Astrocyte of the hippocampus (primary cell): ENCODE results near the gene SCGB3A1.
A peak's percentile ranks its signal among the peaks of the same experiment; 100 is the strongest.

Experiments
- DNase-seq: peaks from one replicate; pipeline ENCODE4 v3.0.0; 2011; ENCODE audit warnings: low read depth, low spot score

The SCGB3A1 gene

DNA sequence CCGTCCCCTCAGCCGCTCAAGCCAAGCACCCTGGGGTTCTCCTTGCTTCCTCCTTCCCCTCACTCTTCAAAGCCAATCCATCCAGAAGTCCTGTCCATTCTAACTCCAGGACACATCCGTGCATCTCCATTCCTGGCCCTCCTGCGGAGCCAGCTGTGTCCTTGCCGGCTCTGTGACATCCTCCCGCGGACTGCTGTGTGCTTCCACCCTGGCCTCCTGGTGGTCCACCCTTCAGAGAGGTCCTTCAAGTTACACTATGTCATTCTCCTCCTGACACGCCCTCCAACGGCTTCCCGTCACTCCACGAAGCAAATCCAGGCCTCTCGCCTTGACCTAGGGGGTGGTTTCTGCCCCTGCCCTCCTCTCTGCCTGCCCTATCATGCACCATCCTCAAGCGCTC lies 13.0 kb upstream of the SCGB3A1 start:
- DNase-seq, result no peak

DNA sequence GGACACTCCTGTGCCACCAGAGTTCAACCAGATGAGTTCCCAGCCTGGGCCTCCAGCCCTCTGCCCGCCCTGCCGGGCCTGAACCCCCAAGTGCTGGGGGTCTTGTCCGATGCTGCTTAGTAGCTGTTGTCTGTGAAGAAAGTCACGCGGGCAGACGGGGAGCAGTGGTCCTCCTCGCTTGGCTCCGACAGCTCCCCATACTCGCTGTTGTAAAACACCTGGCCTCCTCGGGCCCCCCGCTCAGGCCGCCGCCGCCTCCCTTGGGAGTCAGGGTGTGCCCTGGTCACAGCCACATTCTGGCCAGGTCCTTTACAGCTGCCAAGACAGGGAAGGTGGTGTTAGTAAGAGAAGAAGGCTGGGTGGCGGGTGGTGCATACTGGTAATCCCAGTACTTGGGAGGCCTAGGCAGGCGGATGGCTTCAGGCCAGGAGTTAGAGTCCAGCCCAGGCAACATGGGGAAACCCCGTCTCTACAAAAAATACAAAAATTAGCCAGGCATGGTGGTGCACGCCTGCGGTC lies 11.8 kb upstream of the SCGB3A1 start:
- no peak for DNase-seq

- DNase-seq, result no peak
Measured at GRCh38 chr5:180602481-180603075, 11.3 kb upstream of the SCGB3A1 start.

DNA sequence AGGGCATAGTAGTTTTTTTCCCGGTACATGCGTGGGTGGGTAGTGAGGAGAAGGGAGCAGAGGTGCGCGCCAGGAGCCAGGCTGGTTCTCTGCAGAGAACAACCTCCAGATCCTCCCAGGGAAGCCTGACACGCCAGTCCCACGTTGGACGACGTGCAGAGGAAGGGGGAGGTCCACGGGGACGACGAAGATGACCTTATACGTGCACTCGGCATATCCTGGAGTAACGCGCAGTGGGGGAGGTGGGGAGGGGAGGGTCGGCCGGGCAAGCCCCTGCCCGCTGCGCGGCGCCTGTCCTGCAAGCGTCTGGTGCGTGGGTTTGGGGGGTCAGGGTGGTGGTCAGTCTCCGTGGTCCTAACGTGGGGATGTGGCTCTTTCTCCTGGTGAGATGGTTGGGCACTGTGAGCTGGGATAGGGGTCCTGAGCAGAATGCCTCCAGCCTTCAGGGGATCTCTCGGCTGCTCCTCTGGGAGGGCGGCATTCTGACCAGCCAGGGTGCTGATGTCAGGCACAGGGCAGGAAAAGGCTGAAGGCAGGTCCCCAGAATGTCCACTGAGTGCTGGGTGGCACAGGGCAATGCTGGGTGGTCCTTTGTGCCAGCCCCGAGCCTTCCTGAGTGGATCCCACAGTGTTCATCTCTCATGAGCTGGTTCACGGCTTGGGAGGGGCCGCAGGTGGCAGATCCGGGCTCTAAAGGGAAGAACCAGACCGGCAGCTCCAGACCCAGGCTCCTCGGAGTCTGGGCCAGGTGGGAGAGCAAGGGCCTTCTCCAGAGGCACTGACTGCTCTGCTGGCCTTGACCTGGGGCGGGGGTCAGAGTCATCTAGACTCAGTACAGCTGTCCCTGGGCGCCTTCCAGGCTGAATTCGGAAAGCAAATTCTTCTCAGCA lies 10.5 kb upstream of the SCGB3A1 start:
- no peak for DNase-seq

- DNase-seq, result no peak
Measured at GRCh38 chr5:180600554-180601041, 9.3 kb upstream of the SCGB3A1 start.

- no peak for DNase-seq
Measured at GRCh38 chr5:180599981-180600553, 8.8 kb upstream of the SCGB3A1 start.

- DNase-seq, result no peak
Measured at GRCh38 chr5:180599590-180599914, 8.3 kb upstream of the SCGB3A1 start.

DNA sequence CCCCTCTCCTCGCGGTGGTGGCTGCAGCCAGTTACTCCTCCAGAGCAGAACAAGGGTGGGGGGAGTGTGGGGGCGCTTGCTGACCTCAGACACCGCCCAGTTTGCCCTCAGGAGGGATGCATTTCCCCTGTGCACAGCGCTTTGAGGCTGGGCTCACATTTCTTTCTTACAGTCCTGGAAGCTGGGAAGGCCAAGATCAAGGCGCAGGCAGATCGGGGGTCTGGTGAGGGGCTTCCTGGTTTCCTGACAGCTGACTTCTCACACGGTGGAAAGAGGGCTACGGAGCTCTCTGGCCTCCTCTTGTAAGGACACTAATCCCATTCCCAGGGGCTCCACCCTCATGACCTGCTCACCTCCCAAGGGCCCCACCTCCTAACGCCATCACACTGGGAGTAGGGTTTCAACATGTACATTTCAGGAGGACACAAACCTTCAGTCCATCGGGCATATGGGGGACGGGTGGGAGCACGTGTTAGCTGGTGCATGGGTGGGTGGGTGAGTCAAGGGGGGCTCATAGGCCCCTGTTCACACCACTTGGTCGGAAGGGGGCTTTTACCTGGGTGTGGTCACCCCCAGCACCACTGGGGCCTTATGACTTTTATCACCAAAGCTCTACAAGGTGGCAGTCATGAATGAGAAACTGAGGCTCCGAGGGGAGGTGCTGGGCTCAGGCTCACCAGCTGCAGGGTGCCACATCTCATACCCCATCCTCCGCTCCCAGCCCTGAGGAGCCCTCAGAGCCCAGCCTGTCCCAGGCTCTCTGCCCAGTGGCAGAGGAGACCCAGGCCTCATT lies 7.7 kb upstream of the SCGB3A1 start:
- no peak for DNase-seq

DNA sequence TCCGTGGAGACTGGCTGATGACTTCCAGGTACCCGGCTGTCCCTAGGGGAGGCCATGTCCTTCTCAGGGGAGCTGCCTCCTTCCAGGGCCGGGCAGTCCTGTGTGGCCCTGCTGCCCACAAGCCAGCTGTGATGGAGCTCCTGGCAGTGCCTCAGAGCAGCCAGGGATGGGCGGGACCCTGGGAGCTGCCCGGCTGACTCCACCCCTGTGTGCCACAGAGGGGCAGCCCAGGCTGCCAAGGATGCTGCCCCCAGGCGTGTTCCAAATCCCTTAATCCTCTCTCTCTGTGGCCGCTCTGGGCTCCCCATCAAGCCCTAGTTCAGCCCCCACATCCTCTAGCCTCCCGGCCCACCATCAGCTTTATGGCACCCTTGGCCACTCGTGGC lies 7.0 kb upstream of the SCGB3A1 start:
- DNase-seq, result no peak

GRCh38 chr5:180596668-180597231 lies 5.5 kb upstream of the SCGB3A1 start:
- DNase-seq, result no peak

- DNase-seq, result no peak
Measured at GRCh38 chr5:180596115-180596667, 4.9 kb upstream of the SCGB3A1 start.

- no peak for DNase-seq
Measured at GRCh38 chr5:180595381-180596114, 4.2 kb upstream of the SCGB3A1 start.

DNA sequence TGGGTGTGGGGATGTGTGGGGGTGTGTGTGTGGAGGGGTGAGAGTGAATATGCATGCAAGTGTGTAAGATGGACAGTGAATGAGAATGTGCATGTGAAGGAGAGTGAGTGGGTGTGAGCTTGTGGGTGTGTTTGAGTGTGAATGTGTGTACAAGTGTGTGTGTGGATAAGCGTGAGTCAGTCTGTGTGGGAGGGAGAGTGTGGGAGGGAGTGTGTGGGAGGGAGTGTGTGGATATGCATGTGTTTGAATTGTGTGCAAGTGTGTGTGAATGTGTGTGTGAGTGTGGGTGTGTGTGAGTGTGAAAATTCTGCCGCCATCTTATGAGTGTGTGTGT lies 3.7 kb upstream of the SCGB3A1 start:
- no peak for DNase-seq

GRCh38 chr5:180594311-180595045 lies 3.2 kb upstream of the SCGB3A1 start:
- no peak for DNase-seq

GRCh38 chr5:180593446-180594206 lies 2.3 kb upstream of the SCGB3A1 start:
- no peak for DNase-seq

DNA sequence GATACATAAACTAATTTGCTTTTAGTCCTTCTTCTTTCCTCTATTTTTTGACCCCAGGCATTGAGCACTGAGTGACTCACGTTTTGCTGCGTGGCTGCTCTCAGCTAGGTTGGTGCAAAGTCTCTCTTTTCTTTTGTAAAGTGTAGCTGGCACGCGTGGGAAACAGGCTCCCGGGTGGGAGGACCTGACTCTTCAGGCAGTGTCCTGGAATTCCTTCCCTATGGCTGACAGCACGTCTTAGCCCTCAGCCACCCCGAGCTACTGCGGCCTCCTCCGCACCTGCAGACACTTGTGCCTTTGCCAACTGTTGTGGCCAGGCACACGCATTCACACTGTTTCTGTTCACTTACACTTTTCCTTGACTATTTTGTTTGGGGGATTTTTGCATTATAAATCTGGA lies 877 bp upstream of the SCGB3A1 start:
- no peak for DNase-seq

- DNase-seq, result peak; percentile 32
Measured at GRCh38 chr5:180590543-180591310, 572 bp downstream of the SCGB3A1 start.

DNA sequence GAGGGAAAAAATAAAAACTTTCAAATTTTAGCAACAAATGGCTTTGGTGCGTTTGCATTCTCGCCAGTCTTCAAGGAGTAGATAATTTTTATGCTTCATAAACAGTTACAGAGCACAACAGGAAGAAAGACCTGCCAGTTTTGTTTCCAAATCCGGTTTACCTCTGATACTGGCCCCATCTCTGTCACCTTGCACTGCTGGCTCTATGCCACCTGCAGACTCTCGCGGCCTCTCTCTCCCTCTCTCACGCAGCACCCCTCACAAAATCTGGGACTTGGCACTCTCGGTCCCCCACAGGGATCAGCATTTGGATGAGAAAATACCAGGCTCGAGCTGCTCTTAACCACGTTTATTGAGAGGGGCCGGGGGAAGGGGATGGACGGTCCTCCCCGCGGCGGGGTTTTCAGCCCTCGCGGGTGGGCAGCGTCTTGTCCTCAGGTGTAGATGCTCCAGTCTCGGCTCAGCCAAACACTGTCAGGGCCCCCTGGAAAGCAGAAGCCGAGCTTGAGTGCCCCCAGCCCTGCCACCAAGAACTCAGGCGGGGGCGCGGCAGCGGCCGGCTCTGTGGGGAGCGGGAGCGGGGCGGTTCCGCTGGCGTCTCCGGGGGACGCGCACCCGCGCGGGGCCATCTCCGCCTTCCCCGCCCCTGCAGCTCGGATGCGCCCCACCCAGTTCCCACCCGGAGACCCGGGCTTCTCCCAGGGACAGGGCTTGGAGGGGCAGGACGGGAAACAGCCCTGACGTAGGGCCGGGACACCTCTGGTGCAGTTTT lies 1.3 kb downstream of the SCGB3A1 start:
- peak; percentile 22 for DNase-seq
